ENCODE measurements around the gene THRB.

THRB gene

GRCh38 chr3:24462737-24463136 lies 31.9 kb downstream of the THRB start:
- DNase-seq (ENCODE audit: low spot score), result no peak
- TF ChIP-seq CTCF (IDR thresholded peaks at IDR 0.05; ENCODE audit: extremely low read depth, missing control alignments), result no peak

GRCh38 chr3:24460974-24461373 lies 33.7 kb downstream of the THRB start:
- DNase-seq (ENCODE audit: low spot score), result no peak
- no peak for TF ChIP-seq CTCF (IDR thresholded peaks at IDR 0.05; ENCODE audit: extremely low read depth, missing control alignments)

GRCh38 chr3:24457719-24458118 lies 36.9 kb downstream of the THRB start:
- no peak for TF ChIP-seq CTCF (IDR thresholded peaks at IDR 0.05; ENCODE audit: extremely low read depth, missing control alignments)
- no peak for DNase-seq (ENCODE audit: low spot score)

- no peak for TF ChIP-seq CTCF (IDR thresholded peaks at IDR 0.05; ENCODE audit: extremely low read depth, missing control alignments)
- no peak for DNase-seq (ENCODE audit: low spot score)
Observed at GRCh38 chr3:24454856-24455255, 39.8 kb downstream of the THRB start.

- DNase-seq (ENCODE audit: low spot score), result no peak
- TF ChIP-seq CTCF (IDR thresholded peaks at IDR 0.05; ENCODE audit: extremely low read depth, missing control alignments), result no peak
Observed at GRCh38 chr3:24454393-24454792, 40.3 kb downstream of the THRB start.

GRCh38 chr3:24451461-24452099 lies 43.1 kb downstream of the THRB start:
- TF ChIP-seq CTCF (IDR thresholded peaks at IDR 0.05; ENCODE audit: extremely low read depth, missing control alignments), result no peak
- no peak for DNase-seq (ENCODE audit: low spot score)

GRCh38 chr3:24450160-24450907 lies 44.3 kb downstream of the THRB start:
- no peak for DNase-seq (ENCODE audit: low spot score)
- no peak for TF ChIP-seq CTCF (IDR thresholded peaks at IDR 0.05; ENCODE audit: extremely low read depth, missing control alignments)

Data from GM20000 (cell line).